ENCODE measurements around the gene SCARB1. TPM values are rescaled to one million over a fixed set of nuclear protein-coding genes. Genes with fewer than 3 reads are reported as not detected.

SCARB1 gene
- total and polyA plus RNA-seq, 2 experiments from 2014 or later = 31.0 to 62.5 TPM

- Histone ChIP-seq H3K9me2 (ENCODE audit: insufficient read depth) (no peaks in the 10 kb centered on the region), H3K27me3 (ENCODE audit: insufficient read depth) (no peaks in the 10 kb centered on the region), H3F3A (replicated peaks; ENCODE audit: low read depth) (no peaks in the 10 kb centered on the region), H3K27ac (ENCODE audit: low read depth) (no peak overlapping the region), H3K4me1 (ENCODE audit: insufficient read depth) (no peaks in the 10 kb centered on the region; the same call in 1 of the 2 replicates), H4K20me1 (replicated peaks; ENCODE audit: insufficient read depth) (no peaks in the 10 kb centered on the region), H3K36me3 (ENCODE audit: insufficient read depth) (no peaks in the 10 kb centered on the region; the same call in 1 of the 2 replicates), H3K79me2 (replicated peaks; ENCODE audit: insufficient read depth) (no peaks in the 10 kb centered on the region), H2AFZ (no peak overlapping the region), H3K4me3 (no peak overlapping the region), H3K4me2 (no peak overlapping the region)
- TF ChIP-seq JUNB (IDR thresholded peaks at IDR 0.05; ENCODE audit: unreplicated experiment) (no peak), CTCF (conservative IDR thresholded peaks at IDR 0.05; ENCODE audit: low read depth in 2 of 2) (peak; percentile 95 to 97), ZNF114 (CRISPR knock-in tag; IDR thresholded peaks at IDR 0.05) (no peak), CREB1 (CRISPR knock-in tag; IDR thresholded peaks at IDR 0.05; ENCODE audit: low read depth) (no peak), EZH2phosphoT487 (IDR thresholded peaks at IDR 0.05; ENCODE audit: unreplicated experiment) (no peak), STAT1 (IDR thresholded peaks at IDR 0.05; ENCODE audit: unreplicated experiment) (no peak), POLR2AphosphoS5 (IDR thresholded peaks at IDR 0.05; ENCODE audit: low read depth) (no peak), ETS1 (IDR thresholded peaks at IDR 0.05) (no peak)
- peak; percentile 92 for ATAC-seq
- Mint-ChIP-seq H3K4me3 (no peak overlapping the region), H3K9me3 (peaks cover 35% of the 10 kb centered on the region), H3K4me1 (peaks cover 4% of the 10 kb centered on the region; the same call in 2 of the 3 replicates), H3K36me3 (ENCODE audit: low read depth) (peaks cover 14% of the 10 kb centered on the region), H3K27ac (no peak overlapping the region), H3K27me3 (ENCODE audit: insufficient read depth, low read depth, poor library complexity) (peaks cover 13% of the 10 kb centered on the region)
- peak; percentile 76 for DNase-seq (ENCODE audit: low spot score)
These were observed 96.4 kb downstream of the SCARB1 start for GRCh38 chr12:124767066-124767821.

GRCh38 chr12:124766727-124767065, 97.0 kb downstream of the SCARB1 start:
- Histone ChIP-seq H3K27ac (ENCODE audit: low read depth) (no peak overlapping the region), H3K4me2 (no peak overlapping the region), H3K4me3 (no peak overlapping the region), H3K79me2 (replicated peaks; ENCODE audit: insufficient read depth) (no peaks in the 10 kb centered on the region), H3K27me3 (ENCODE audit: insufficient read depth) (no peaks in the 10 kb centered on the region), H3K36me3 (ENCODE audit: insufficient read depth) (no peaks in the 10 kb centered on the region; the same call in 1 of the 2 replicates), H3K4me1 (ENCODE audit: insufficient read depth) (no peaks in the 10 kb centered on the region; the same call in 1 of the 2 replicates), H4K20me1 (replicated peaks; ENCODE audit: insufficient read depth) (no peaks in the 10 kb centered on the region), H3F3A (replicated peaks; ENCODE audit: low read depth) (no peaks in the 10 kb centered on the region), H2AFZ (no peak overlapping the region), H3K9me2 (ENCODE audit: insufficient read depth) (no peaks in the 10 kb centered on the region)
- Mint-ChIP-seq H3K4me1 (peaks cover under 1% of the 10 kb centered on the region; the same call in 1 of the 3 replicates), H3K36me3 (ENCODE audit: low read depth) (peaks cover 14% of the 10 kb centered on the region), H3K27me3 (ENCODE audit: insufficient read depth, low read depth, poor library complexity) (peaks cover 13% of the 10 kb centered on the region), H3K9me3 (peaks cover 35% of the 10 kb centered on the region), H3K4me3 (no peak overlapping the region), H3K27ac (no peak overlapping the region)
- TF ChIP-seq ZNF462 (CRISPR knock-in tag; IDR thresholded peaks at IDR 0.05) (no peak), STAT1 (IDR thresholded peaks at IDR 0.05; ENCODE audit: unreplicated experiment) (no peak), POLR2AphosphoS5 (IDR thresholded peaks at IDR 0.05; ENCODE audit: low read depth) (no peak), EZH2 (IDR thresholded peaks at IDR 0.05; ENCODE audit: low read depth, unreplicated experiment) (no peak)
- no peak for DNase-seq (ENCODE audit: low spot score)
- no peak for ATAC-seq

Measured in GM23338 (cell line).